ENCODE data around the gene FAM53C.
"Not testable (repeated sequence)": the region's sequence is repeated elsewhere in the genome, so short reads cannot be mapped to it uniquely, and the experiment has no call there.

FAM53C gene

GRCh38 chr5:138351056-138351455, 13.0 kb downstream of the FAM53C start:
- no peak for DNase-seq (ENCODE audit: low read depth, low spot score)

- DNase-seq (ENCODE audit: low read depth, low spot score): no peak
Observed at GRCh38 chr5:138351517-138351916, 13.5 kb downstream of the FAM53C start.

- no peak for DNase-seq (ENCODE audit: low read depth, low spot score)
Observed at GRCh38 chr5:138352071-138352721, 14.1 kb downstream of the FAM53C start, which contains the start of gene KDM3B. Gene KDM3B (plus strand): TSS chr5:138352685. CDS start chr5:138352796, 111 bp downstream.

- no peak for DNase-seq (ENCODE audit: low read depth, low spot score)
Observed at GRCh38 chr5:138352722-138353559, 14.9 kb downstream of the FAM53C start.

GRCh38 chr5:138353560-138354080, 15.6 kb downstream of the FAM53C start:
- no peak for DNase-seq (ENCODE audit: low read depth, low spot score)

GRCh38 chr5:138354387-138354786, 16.3 kb downstream of the FAM53C start:
- no peak for DNase-seq (ENCODE audit: low read depth, low spot score)

GRCh38 chr5:138354926-138355378, 16.9 kb downstream of the FAM53C start:
- DNase-seq (ENCODE audit: low read depth, low spot score): no peak

- DNase-seq (ENCODE audit: low read depth, low spot score): no peak
Observed at GRCh38 chr5:138359621-138360020, 21.6 kb downstream of the FAM53C start.

- no peak for DNase-seq (ENCODE audit: low read depth, low spot score)
Observed at GRCh38 chr5:138360941-138361452, 22.9 kb downstream of the FAM53C start.

GRCh38 chr5:138364576-138364975, 26.5 kb downstream of the FAM53C start:
- no peak for DNase-seq (ENCODE audit: low read depth, low spot score)

- no peak for DNase-seq (ENCODE audit: low read depth, low spot score)
Observed at GRCh38 chr5:138366632-138367382, 28.7 kb downstream of the FAM53C start.

GRCh38 chr5:138369261-138369660, 31.2 kb downstream of the FAM53C start:
- DNase-seq (ENCODE audit: low read depth, low spot score): no peak

GRCh38 chr5:138369706-138370105, 31.6 kb downstream of the FAM53C start:
- DNase-seq (ENCODE audit: low read depth, low spot score): no peak

- no peak for DNase-seq (ENCODE audit: low read depth, low spot score)
Observed at GRCh38 chr5:138370537-138370936, 32.5 kb downstream of the FAM53C start.

GRCh38 chr5:138371454-138371853, 33.4 kb downstream of the FAM53C start:
- DNase-seq (ENCODE audit: low read depth, low spot score): no peak

- no peak for DNase-seq (ENCODE audit: low read depth, low spot score)
Observed at GRCh38 chr5:138372225-138372624, 34.2 kb downstream of the FAM53C start.

GRCh38 chr5:138372653-138373052, 34.6 kb downstream of the FAM53C start:
- DNase-seq (ENCODE audit: low read depth, low spot score): no peak

- no peak for DNase-seq (ENCODE audit: low read depth, low spot score)
Observed at GRCh38 chr5:138382347-138382746, 44.3 kb downstream of the FAM53C start.

- no peak for DNase-seq (ENCODE audit: low read depth, low spot score)
Observed at GRCh38 chr5:138385660-138386059, 47.6 kb downstream of the FAM53C start.

GRCh38 chr5:138386290-138386689, 48.2 kb downstream of the FAM53C start:
- no peak for DNase-seq (ENCODE audit: low read depth, low spot score)

- no peak for DNase-seq (ENCODE audit: low read depth, low spot score)
Observed at GRCh38 chr5:138389332-138389731, 51.3 kb downstream of the FAM53C start.

- not testable (repeated sequence) for DNase-seq (ENCODE audit: low read depth, low spot score)
Observed at GRCh38 chr5:138389911-138390310, 51.8 kb downstream of the FAM53C start.
